Measurements from ENCODE around the gene ZNF506. TPM values are rescaled to one million over a fixed set of nuclear protein-coding genes. Genes with fewer than 3 reads are reported as not detected.

Gene ZNF506
- total and polyA plus RNA-seq, 2 experiments from 2014 or later = 11.8 to 13.3 TPM

DNA sequence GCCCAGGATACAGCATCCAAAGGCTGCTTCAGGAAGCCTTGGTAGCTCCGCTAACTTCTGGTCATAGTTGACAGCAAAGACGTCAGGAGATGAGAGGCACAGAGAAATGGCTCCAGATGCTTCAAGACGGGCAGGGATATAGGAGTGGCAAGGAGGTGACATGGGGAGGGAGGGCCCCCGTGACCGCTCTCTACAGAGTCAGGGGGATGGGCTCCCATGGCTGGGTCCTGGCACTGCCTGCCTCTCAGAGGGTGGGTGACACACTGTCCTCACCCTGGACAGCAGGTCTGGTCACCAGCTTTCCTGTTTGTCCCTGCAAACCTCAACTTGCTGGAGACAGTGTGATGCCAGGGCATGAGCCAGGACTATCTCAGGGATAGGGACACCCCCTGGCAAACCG is 78.4 kb downstream of the ZNF506 start:
- Histone ChIP-seq H3K27ac (no peak overlapping the region), H3F3A (ENCODE audit: insufficient read depth) (no peaks in the 10 kb centered on the region), H3K79me2 (ENCODE audit: insufficient read depth) (no peaks in the 10 kb centered on the region), H3K9ac (no peak overlapping the region), H3K9me3 (ENCODE audit: low read depth) (no peaks in the 10 kb centered on the region), H2AFZ (no peak overlapping the region), H3K9me2 (ENCODE audit: insufficient read depth) (no peaks in the 10 kb centered on the region), H3K36me3 (ENCODE audit: low read depth) (no peaks in the 10 kb centered on the region), H3K4me1 (ENCODE audit: insufficient read depth) (no peaks in the 10 kb centered on the region), H4K20me1 (ENCODE audit: insufficient read depth) (no peaks in the 10 kb centered on the region), H3K4me3 (no peak overlapping the region), H3K27me3 (replicated peaks; ENCODE audit: insufficient read depth) (no peaks in the 10 kb centered on the region), H3K4me2 (ENCODE audit: unreplicated experiment) (no peak overlapping the region)
- DNase-seq = no peak
- TF ChIP-seq EZH2 (IDR thresholded peaks at IDR 0.05; ENCODE audit: insufficient read depth, poor library complexity, severe bottlenecking) (no peak), EZH2phosphoT487 (IDR thresholded peaks at IDR 0.05; ENCODE audit: insufficient read depth, low read depth) (no peak)
- 35 to 45% methylated on average over 6 of the region's 6 CpGs for WGBS, 2 experiments (ENCODE audit: low coverage in 1 of 2, low lambda C conversion rate in 2 of 2, missing lambda C conversion rate in 2 of 2)
- in situ Hi-C loops (cut with MboI) = no loop called here

- no peak overlapping the region for H3K4me3 ChIP-seq
- DNase-seq = no peak
- H3F3A ChIP-seq (ENCODE audit: insufficient read depth) = no peaks in the 10 kb centered on the region
- 44 to 45% methylated on average over 9 of the region's 9 CpGs for WGBS, 2 experiments (ENCODE audit: low coverage in 1 of 2, low lambda C conversion rate in 2 of 2, missing lambda C conversion rate in 2 of 2)
- H3K27ac ChIP-seq = no peak overlapping the region
- H3K27me3 ChIP-seq (replicated peaks; ENCODE audit: insufficient read depth) = no peaks in the 10 kb centered on the region
- no peak overlapping the region for H3K4me2 ChIP-seq (ENCODE audit: unreplicated experiment)
- no peaks in the 10 kb centered on the region for H3K4me1 ChIP-seq (ENCODE audit: insufficient read depth)
- TF ChIP-seq EZH2phosphoT487 (IDR thresholded peaks at IDR 0.05; ENCODE audit: insufficient read depth, low read depth) (no peak), EZH2 (IDR thresholded peaks at IDR 0.05; ENCODE audit: insufficient read depth, poor library complexity, severe bottlenecking) (no peak)
- in situ Hi-C loops (cut with MboI) = no loop called here
- no peaks in the 10 kb centered on the region for H3K79me2 ChIP-seq (ENCODE audit: insufficient read depth)
- no peak overlapping the region for H2AFZ ChIP-seq
- no peaks in the 10 kb centered on the region for H3K36me3 ChIP-seq (ENCODE audit: low read depth)
- H3K9me2 ChIP-seq (ENCODE audit: insufficient read depth) = no peaks in the 10 kb centered on the region
- H4K20me1 ChIP-seq (ENCODE audit: insufficient read depth) = no peaks in the 10 kb centered on the region
- no peak overlapping the region for H3K9ac ChIP-seq
- no peaks in the 10 kb centered on the region for H3K9me3 ChIP-seq (ENCODE audit: low read depth)
Measured at GRCh38 chr19:19742773-19743172, 78.8 kb downstream of the ZNF506 start.

Small RNA genes lying within 50 kb of the gene (small RNA-seq; reads per million reads assigned to genes)
- not detected for gene AC011477.5 (ENCODE audit: low read depth, low replicate concordance)

Other genes with a start within 250 kb of the ZNF506 start
- gene PBX4, start 203.1 kb downstream of the ZNF506 start, total RNA-seq (2014; rRNA removed; shearing (Covaris generic)) = 0.32 TPM in 1 of 2 replicates, not detected in the other
- 0.63 and 0.71 TPM in 2 replicates for gene PBX4, start 203.1 kb downstream of the ZNF506 start, polyA plus RNA-seq (2016; fragmentation: Nextera tagmentation; extraction: Ambion mirVana)
- gene LPAR2, start 193.5 kb downstream of the ZNF506 start, total RNA-seq (2014; rRNA removed; shearing (Covaris generic)) = 0.13 and 1.8 TPM in 2 replicates
- gene LPAR2, start 193.5 kb downstream of the ZNF506 start, polyA plus RNA-seq (2016; fragmentation: Nextera tagmentation; extraction: Ambion mirVana) = 0.72 and 1.3 TPM in 2 replicates
- gene GMIP, start 178.1 kb downstream of the ZNF506 start, total RNA-seq (2014; rRNA removed; shearing (Covaris generic)) = 2.9 and 5.0 TPM in 2 replicates
- 3.0 and 3.1 TPM in 2 replicates for gene GMIP, start 178.1 kb downstream of the ZNF506 start, polyA plus RNA-seq (2016; fragmentation: Nextera tagmentation; extraction: Ambion mirVana)
- 86.6 and 101 TPM in 2 replicates for gene ATP13A1, start 158.1 kb downstream of the ZNF506 start, total RNA-seq (2014; rRNA removed; shearing (Covaris generic))
- gene ATP13A1, start 158.1 kb downstream of the ZNF506 start, polyA plus RNA-seq (2016; fragmentation: Nextera tagmentation; extraction: Ambion mirVana) = 42.3 TPM in 2 replicates
- 3.7 and 11.4 TPM in 2 replicates for gene ZNF101, start 152.9 kb downstream of the ZNF506 start, total RNA-seq (2014; rRNA removed; shearing (Covaris generic))
- gene ZNF101, start 152.9 kb downstream of the ZNF506 start, polyA plus RNA-seq (2016; fragmentation: Nextera tagmentation; extraction: Ambion mirVana) = 3.7 and 4.5 TPM in 2 replicates
- gene ZNF14, start 88.6 kb downstream of the ZNF506 start, total RNA-seq (2014; rRNA removed; shearing (Covaris generic)) = 2.9 and 3.8 TPM in 2 replicates
- gene ZNF14, start 88.6 kb downstream of the ZNF506 start, polyA plus RNA-seq (2016; fragmentation: Nextera tagmentation; extraction: Ambion mirVana) = 3.2 and 3.3 TPM in 2 replicates
- 2.0 and 2.1 TPM in 2 replicates for gene ZNF253, start 44.1 kb upstream of the ZNF506 start, total RNA-seq (2014; rRNA removed; shearing (Covaris generic))
- gene ZNF253, start 44.1 kb upstream of the ZNF506 start, polyA plus RNA-seq (2016; fragmentation: Nextera tagmentation; extraction: Ambion mirVana) = 2.9 and 3.2 TPM in 2 replicates
- gene ZNF93, start 79.2 kb upstream of the ZNF506 start, total RNA-seq (2014; rRNA removed; shearing (Covaris generic)) = 5.0 and 7.0 TPM in 2 replicates
- 3.8 and 4.5 TPM in 2 replicates for gene ZNF93, start 79.2 kb upstream of the ZNF506 start, polyA plus RNA-seq (2016; fragmentation: Nextera tagmentation; extraction: Ambion mirVana)
- 2.4 and 3.0 TPM in 2 replicates for gene ZNF682, start 217.8 kb upstream of the ZNF506 start, total RNA-seq (2014; rRNA removed; shearing (Covaris generic))
- 3.8 and 4.9 TPM in 2 replicates for gene ZNF682, start 217.8 kb upstream of the ZNF506 start, polyA plus RNA-seq (2016; fragmentation: Nextera tagmentation; extraction: Ambion mirVana)

Data from GM23248 (cell line).